Measurements from ENCODE around the gene C6orf136.
A peak's percentile ranks its signal among the peaks of the same experiment; 100 is the strongest.
"Not testable (repeated sequence)": the region's sequence is repeated elsewhere in the genome, so short reads cannot be mapped to it uniquely, and the experiment has no call there.

C6orf136 gene

GRCh38 chr6:30646450-30647241 lies at the start of gene C6orf136:
TSS of gene C6orf136 (plus strand) at chr6:30647133. CDS start at chr6:30647232, 99 bp downstream.
- H3K9me3 ChIP-seq, result no peaks in the 10 kb centered on the region
- in situ Hi-C loops (cut with MboI; ENCODE audit: low sequenced_read_pairs), result no loop called here
- DNase-seq (ENCODE audit: low spot score in 2 of 2), result peak; percentile 83 to 95
- peaks cover 17% of the 10 kb centered on the region for H3K36me3 ChIP-seq (replicated peaks)
- H3K4me1 ChIP-seq, result peaks cover 8% of the 10 kb centered on the region
- H3K27me3 ChIP-seq (ENCODE audit: low read depth), result no peaks in the 10 kb centered on the region
- peak within 1 kb of the TSS; percentile 70 for H3K4me3 ChIP-seq

- peaks cover 41% of the 10 kb centered on the region for H3K36me3 ChIP-seq (replicated peaks)
- DNase-seq (ENCODE audit: low spot score in 2 of 2), result peak; percentile 75 to 93
- in situ Hi-C loops (cut with MboI; ENCODE audit: low sequenced_read_pairs), result loop anchor here (25.0 kb wide), 1 partner anchor 1040 kb away; no protein-coding TSS in a partner anchor
Observed at GRCh38 chr6:30597315-30598144, 49.4 kb upstream of the C6orf136 start.

GRCh38 chr6:30598912-30599624 lies 47.9 kb upstream of the C6orf136 start:
- no peaks in the 10 kb centered on the region for H3K4me1 ChIP-seq
- no peak overlapping the region for H3K4me3 ChIP-seq
- in situ Hi-C loops (cut with MboI; ENCODE audit: low sequenced_read_pairs), result loop anchor here (25.0 kb wide), 1 partner anchor 1038 kb away; no protein-coding TSS in a partner anchor
- no peaks in the 10 kb centered on the region for H3K27me3 ChIP-seq (ENCODE audit: low read depth)
- DNase-seq (ENCODE audit: low spot score in 2 of 2), result no peak
- H3K9me3 ChIP-seq, result no peaks in the 10 kb centered on the region
- H3K36me3 ChIP-seq (replicated peaks), result peaks cover 49% of the 10 kb centered on the region

More at GRCh38 chr6:30597315-30598144, 49.4 kb upstream of the C6orf136 start:
- H3K4me3 ChIP-seq; H3K4me1 ChIP-seq; H3K9me3 ChIP-seq; H3K27me3 ChIP-seq (ENCODE audit: low read depth): not testable (repeated sequence)

- Histone ChIP-seq H3K4me3 (no peak overlapping the region), H3K36me3 (replicated peaks) (peaks cover 49% of the 10 kb centered on the region), H3K27me3 (ENCODE audit: low read depth) (no peaks in the 10 kb centered on the region), H3K4me1 (no peaks in the 10 kb centered on the region), H3K9me3 (no peaks in the 10 kb centered on the region)
- no peak for DNase-seq (ENCODE audit: low spot score in 2 of 2)
- in situ Hi-C loops (cut with MboI; ENCODE audit: low sequenced_read_pairs), result loop anchor here (25.0 kb wide), 1 partner anchor 1038 kb away; no protein-coding TSS in a partner anchor
Observed at GRCh38 chr6:30599625-30600324, 47.2 kb upstream of the C6orf136 start.

GRCh38 chr6:30600451-30600961 lies 46.4 kb upstream of the C6orf136 start:
- Histone ChIP-seq H3K4me1 (no peaks in the 10 kb centered on the region), H3K36me3 (replicated peaks) (peaks cover 55% of the 10 kb centered on the region), H3K27me3 (ENCODE audit: low read depth) (no peaks in the 10 kb centered on the region), H3K9me3 (no peaks in the 10 kb centered on the region), H3K4me3 (no peak overlapping the region)
- DNase-seq (ENCODE audit: low spot score in 2 of 2), result no peak
- in situ Hi-C loops (cut with MboI; ENCODE audit: low sequenced_read_pairs), result no loop called here

- no peak overlapping the region for H3K4me3 ChIP-seq
- no peaks in the 10 kb centered on the region for H3K9me3 ChIP-seq
- H3K36me3 ChIP-seq (replicated peaks), result peaks cover 64% of the 10 kb centered on the region
- DNase-seq (ENCODE audit: low spot score in 2 of 2), result no peak
- in situ Hi-C loops (cut with MboI; ENCODE audit: low sequenced_read_pairs), result no loop called here
- H3K27me3 ChIP-seq (ENCODE audit: low read depth), result no peaks in the 10 kb centered on the region
- H3K4me1 ChIP-seq, result no peaks in the 10 kb centered on the region
Observed at GRCh38 chr6:30601436-30601814, 45.5 kb upstream of the C6orf136 start.

- no peaks in the 10 kb centered on the region for H3K27me3 ChIP-seq (ENCODE audit: low read depth)
- H3K9me3 ChIP-seq, result no peaks in the 10 kb centered on the region
- in situ Hi-C loops (cut with MboI; ENCODE audit: low sequenced_read_pairs), result no loop called here
- peaks cover 70% of the 10 kb centered on the region for H3K36me3 ChIP-seq (replicated peaks)
- no peaks in the 10 kb centered on the region for H3K4me1 ChIP-seq
- DNase-seq (ENCODE audit: low spot score in 2 of 2), result no peak
- no peak overlapping the region for H3K4me3 ChIP-seq
Observed at GRCh38 chr6:30601815-30602641, 44.9 kb upstream of the C6orf136 start.

- no peaks in the 10 kb centered on the region for H3K4me1 ChIP-seq
Observed at GRCh38 chr6:30603961-30604360, 43.0 kb upstream of the C6orf136 start.

GRCh38 chr6:30610065-30610464 lies 36.9 kb upstream of the C6orf136 start:
- H3K4me3 ChIP-seq, result no peak overlapping the region
- peaks cover 27% of the 10 kb centered on the region for H3K4me1 ChIP-seq
- H3K9me3 ChIP-seq, result no peaks in the 10 kb centered on the region
- H3K36me3 ChIP-seq (replicated peaks), result peaks cover 89% of the 10 kb centered on the region
- H3K27me3 ChIP-seq (ENCODE audit: low read depth), result no peaks in the 10 kb centered on the region
- DNase-seq (ENCODE audit: low spot score in 2 of 2), result no peak
- in situ Hi-C loops (cut with MboI; ENCODE audit: low sequenced_read_pairs), result no loop called here

More at GRCh38 chr6:30603961-30604360, 43.0 kb upstream of the C6orf136 start:
- DNase-seq (ENCODE audit: low spot score in 2 of 2), result no peak
- in situ Hi-C loops (cut with MboI; ENCODE audit: low sequenced_read_pairs), result no loop called here
- H3K36me3 ChIP-seq (replicated peaks), result peaks cover 90% of the 10 kb centered on the region
- no peaks in the 10 kb centered on the region for H3K9me3 ChIP-seq
- H3K4me3 ChIP-seq, result no peak overlapping the region
- H3K27me3 ChIP-seq (ENCODE audit: low read depth), result no peaks in the 10 kb centered on the region

- Histone ChIP-seq H3K4me1 (peaks cover 27% of the 10 kb centered on the region), H3K9me3 (no peaks in the 10 kb centered on the region), H3K36me3 (replicated peaks) (peaks cover 81% of the 10 kb centered on the region), H3K4me3 (no peak overlapping the region), H3K27me3 (ENCODE audit: low read depth) (no peaks in the 10 kb centered on the region)
- in situ Hi-C loops (cut with MboI; ENCODE audit: low sequenced_read_pairs), result no loop called here
- DNase-seq (ENCODE audit: low spot score in 2 of 2), result no peak
Observed at GRCh38 chr6:30611150-30611855, 35.6 kb upstream of the C6orf136 start.

- Histone ChIP-seq H3K27me3 (ENCODE audit: low read depth) (no peaks in the 10 kb centered on the region), H3K4me3 (no peak overlapping the region), H3K9me3 (no peaks in the 10 kb centered on the region), H3K36me3 (replicated peaks) (peaks cover 81% of the 10 kb centered on the region), H3K4me1 (peaks cover 27% of the 10 kb centered on the region)
- in situ Hi-C loops (cut with MboI; ENCODE audit: low sequenced_read_pairs), result no loop called here
- no peak for DNase-seq (ENCODE audit: low spot score in 2 of 2)
Observed at GRCh38 chr6:30611856-30612194, 35.1 kb upstream of the C6orf136 start.

GRCh38 chr6:30612213-30612612 lies 34.7 kb upstream of the C6orf136 start:
- Histone ChIP-seq H3K4me1 (peaks cover 27% of the 10 kb centered on the region), H3K9me3 (no peaks in the 10 kb centered on the region), H3K4me3 (no peak overlapping the region), H3K27me3 (ENCODE audit: low read depth) (no peaks in the 10 kb centered on the region), H3K36me3 (replicated peaks) (peaks cover 79% of the 10 kb centered on the region)
- in situ Hi-C loops (cut with MboI; ENCODE audit: low sequenced_read_pairs), result no loop called here
- DNase-seq (ENCODE audit: low spot score in 2 of 2), result no peak

Measured in HAP-1 (cell line).